ENCODE data around the gene BMP3.
A peak's percentile ranks its signal among the peaks of the same experiment; 100 is the strongest.

The BMP3 gene

DNA sequence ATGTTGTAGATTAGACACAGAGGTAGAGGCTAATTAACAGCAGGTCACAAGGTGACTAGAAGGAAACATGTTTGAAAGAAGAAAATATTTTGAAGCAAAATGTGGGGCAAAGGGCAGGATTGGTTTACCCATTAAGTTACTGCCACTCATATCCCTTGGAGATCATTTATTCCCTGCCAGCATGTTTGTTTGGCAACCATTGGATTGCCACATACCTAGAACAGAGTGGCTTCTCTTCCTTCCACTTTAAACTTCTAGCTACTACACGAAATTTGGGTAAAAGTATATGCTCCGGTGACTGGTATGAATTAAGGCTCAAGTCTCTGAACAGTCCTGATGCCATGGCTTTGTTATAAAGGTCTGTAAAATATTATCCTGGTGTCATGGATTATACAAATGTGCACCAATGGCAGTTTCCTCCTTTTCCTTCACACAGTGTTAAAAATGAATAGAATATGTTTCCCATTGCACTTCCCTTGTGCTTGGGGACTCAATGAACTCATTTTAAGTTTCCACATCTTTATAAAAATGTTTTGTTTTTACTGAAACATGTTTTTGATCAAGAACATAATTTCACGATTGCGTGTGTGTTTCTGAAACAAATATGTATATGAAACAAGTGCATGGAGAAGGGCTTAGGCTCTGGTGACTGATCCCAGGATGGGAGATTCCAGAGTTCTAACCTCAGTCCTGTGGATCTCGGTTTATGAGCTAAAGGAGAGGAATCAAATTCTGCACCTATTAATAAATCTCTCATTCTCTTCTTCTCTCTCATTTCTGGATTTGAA is 12.3 kb downstream of the BMP3 start:
- no peak for DNase-seq

DNA sequence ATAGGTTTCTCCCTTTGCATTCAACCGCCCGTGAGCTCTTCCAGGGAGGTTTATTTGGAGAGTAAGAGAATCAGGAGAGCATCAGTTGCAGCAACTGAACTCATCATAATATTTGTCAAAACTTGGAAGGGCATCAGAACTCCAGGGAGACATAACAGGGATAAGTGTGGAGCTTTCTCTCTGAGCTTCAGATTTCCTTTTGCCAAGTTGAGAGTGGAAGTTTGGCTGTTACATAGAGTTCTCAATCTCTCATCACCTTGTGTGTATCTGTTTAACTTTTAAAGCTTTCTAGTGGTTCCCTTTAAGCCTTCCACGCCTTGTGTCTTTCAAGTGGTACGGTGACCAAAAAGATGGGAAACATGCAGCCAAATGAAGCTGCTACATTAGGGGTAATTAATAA is 18.8 kb downstream of the BMP3 start:
- no peak for DNase-seq

DNA sequence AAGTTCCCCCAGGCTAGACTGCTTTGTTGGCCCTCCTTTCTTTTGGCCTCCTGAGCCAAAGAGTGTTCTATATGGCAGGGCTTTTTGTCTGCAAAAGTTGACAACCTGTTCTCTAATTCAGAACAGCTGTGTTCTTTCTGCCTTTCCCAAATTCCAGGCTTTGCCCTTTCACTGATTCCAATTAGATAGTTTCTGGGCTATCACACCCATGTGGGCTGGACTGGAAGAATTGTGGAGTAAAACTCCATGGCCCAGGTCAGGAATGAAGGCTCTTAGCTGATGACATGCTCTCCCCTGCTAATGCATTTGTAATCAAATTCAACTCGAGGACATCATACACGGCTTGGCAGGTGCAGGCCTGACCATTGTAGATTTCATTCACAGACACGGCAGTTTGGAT is 19.4 kb downstream of the BMP3 start:
- DNase-seq, result no peak

DNA sequence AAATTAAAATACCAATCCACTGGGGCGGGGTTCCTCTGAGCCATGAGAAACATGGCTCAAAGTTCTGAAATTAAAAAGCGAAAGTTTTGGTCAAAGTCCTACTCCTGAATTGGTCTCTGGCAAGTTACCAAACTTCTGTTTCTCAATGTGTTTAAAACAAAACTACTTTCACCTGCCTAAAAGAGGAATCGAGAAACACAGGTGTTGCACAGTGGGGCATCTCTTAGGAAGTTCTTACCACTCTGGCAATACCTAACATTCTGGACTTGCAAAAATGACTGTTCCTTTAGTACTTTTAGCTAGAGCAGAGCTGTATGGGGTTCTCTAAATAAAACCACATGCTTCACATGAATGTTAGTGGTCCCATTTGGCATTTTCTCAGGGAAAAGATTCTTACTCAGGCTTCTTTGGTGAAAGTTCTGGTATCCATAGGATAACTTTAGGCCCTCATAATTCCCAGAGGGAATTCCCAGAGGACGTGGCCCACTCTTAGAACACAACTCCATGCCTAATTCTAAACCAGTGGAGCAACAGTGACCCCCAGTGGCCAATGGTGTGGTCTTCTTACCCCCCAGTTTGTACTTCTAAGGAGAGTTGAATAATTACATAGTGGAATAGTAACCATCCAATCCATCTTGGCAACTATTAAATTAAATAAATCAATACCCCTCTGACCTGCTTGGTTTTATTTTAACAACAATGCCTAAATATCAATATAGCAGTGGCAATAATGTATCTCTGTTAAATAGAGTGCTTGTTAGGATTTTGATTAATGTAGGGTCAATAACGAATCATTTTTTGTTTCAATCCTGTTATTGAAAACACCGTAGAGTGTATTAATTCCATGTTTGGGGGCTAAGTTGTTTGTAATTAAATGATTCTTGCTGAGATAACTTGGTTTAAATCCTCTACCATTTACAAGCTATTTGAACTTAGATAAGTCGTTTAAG is 21.9 kb downstream of the BMP3 start:
- DNase-seq, result peak; percentile 61

DNA sequence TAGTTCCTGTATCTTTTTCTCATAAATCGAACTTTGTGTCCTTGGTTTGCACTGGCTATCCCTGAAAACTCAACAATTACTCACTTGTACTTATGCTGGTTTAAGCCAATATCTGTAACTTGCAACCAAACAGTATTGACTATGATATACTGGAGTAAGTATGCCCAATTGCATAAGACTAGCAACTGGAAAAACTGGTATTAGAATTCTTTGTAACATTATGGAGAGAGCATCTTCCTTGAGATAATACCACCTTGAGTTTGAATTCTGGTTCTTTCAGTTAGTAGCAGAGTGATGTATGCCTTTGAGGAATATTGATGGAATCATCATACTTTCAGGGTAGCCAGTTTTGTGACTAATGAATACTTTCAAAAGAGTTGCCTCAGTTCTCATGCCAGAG is 28.1 kb downstream of the BMP3 start:
- DNase-seq, result no peak

DNA sequence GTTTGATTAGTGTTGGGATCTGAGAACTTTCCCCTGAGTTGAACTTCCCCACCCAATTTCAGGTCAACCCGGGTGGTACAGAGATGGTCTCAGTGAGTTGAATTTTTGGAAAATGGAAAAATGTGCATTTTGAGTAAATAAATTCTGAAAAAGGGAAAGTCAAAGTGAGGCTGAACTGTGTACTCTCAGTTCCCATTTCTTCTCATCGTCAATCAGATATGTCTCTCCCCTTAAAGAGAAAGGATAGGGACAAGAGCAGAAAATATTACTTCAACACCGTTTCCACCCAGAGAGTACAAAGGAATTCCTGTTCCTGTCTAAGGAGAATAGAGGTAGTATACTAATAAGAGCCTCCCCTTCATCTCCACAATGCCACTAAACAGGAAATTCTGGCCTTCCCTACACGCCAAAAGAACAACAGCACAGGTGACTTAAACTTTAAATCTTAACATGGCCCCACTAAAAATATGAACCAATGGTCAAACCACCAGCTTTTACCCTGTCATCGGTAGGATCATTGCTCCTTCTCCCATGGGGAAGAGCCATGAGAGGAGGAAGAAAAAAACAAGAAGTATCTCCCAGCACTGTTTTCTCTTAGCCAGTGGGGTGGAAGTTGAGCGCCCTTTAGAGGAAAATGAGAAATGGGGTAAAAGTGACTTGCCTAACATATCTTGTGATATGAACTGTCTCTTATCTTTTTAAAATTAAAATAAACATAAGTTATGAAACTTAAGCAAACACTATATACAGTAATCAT is 30.3 kb downstream of the BMP3 start:
- DNase-seq, result no peak

DNA sequence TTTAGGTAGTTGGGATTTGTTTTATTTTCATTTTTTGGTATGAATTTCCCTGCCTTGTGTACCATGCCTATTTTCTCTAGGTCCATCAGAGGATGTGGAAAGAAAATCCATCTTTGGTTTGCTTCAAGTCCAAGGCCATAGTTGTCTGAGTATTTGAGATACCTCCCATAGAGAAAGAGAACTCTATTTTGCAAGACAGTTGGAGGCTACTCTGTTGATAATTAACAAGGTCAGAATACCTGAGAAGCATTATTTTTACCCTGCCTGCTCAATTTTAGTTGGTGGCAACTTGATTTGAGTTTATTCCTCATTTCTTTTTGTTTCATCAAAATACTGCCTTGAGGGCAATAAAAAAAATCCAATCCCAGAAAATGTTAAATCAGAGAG is 30.8 kb downstream of the BMP3 start:
- DNase-seq, result no peak

DNA sequence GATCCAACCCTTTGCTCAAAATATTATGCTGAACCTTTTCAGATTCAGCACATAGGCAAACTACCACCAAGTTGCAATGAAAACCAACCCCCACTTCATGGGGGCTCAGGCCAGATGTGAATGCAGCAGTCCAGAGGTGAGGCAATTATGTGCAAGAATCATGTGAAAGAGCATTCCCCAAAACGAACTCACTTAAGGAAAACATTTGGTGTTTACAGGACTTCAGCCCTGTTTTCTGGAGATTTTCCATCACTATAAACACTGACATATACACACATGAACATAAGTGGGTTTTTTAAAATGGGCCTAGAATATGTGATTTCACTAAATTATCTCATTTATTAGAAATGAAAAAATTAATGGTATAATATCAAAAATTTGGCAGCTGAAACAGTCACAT is 31.5 kb downstream of the BMP3 start:
- no peak for DNase-seq

DNA sequence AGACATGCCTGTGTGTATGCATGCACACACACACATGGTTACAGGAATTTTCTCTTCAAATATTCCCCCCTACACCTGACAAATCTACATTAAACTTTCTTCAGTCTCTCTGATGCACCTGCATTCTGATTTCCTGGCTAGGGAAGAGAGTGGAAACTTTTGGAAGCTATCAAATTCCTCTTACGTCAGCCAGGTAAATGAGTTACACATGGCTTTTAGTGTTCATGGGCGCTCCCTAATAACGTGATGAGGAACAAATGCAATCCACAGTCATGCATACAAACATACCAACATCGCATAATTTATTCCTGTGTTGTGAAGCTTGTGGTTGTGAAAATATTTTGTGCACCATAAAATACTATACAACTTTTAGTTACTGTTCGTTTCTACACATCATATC is 34.9 kb downstream of the BMP3 start:
- DNase-seq, result no peak

DNA sequence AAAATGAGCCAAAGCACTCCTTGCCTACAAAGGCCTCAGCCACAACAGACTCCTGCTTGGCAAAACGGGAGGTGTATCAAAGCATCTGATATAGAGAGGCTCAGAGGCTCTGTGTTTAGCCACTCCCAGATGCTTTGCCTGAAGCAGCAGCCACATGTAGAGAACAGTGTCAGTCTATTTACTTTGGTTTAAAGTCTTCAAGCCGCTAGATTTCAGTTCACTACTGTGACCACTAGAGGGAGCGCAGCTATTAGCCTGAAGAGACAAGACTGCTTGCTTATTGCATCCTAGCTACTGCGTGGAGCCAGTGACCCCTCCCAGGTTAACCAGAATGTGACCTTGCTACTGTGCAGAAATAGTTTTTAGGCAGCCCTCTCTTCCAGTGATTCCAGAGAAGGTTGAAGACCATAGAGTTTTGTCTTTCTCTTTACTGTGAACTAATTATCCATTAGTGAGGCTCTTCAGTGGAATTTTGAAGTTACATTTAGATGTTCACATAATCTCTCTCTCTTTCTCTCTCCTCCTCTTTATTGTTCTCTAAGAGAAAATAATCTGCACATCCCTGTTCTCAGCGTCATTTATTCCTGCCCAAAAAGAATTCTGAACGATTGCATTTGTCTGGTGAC is 39.3 kb downstream of the BMP3 start:
- peak; percentile 58 for DNase-seq

DNA sequence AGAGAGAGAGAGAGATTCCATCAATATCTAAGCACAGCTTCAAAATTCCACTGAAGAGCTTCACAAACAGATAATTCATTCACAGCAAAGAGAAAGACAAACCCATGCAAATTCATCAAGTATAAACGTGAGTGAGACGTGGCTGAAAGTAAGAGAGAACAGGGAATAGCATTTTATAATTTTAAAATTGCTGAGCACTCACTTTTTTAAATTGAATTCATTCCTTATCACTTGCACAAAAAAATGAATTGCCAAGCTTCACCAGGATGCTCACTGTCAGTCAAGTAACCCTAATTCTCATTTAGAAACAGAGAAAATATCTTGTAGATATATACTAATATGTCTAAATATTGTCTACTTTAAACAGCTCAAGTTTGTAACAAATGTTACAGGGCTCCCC is 40.5 kb downstream of the BMP3 start:
- DNase-seq, result no peak

DNA sequence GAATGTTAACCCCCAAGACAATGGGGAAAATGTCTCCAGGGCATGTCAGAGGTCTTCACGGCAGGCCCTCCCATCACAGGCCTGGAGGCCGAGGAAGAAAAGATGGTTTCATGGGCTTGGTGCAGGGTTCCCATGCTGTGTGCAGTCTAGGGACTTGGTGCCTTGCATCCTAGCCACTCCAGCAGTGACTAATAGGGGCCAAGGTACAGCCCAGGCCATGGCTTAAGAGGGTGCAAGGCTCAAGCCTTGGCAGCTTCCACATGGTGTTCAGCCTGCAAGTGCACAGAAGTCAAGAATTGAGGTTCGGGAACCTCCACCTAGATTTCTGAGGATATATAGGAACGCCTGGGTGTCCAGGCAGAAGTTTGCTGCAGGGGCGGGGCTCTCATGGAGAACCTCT is 50.6 kb downstream of the BMP3 start:
- no peak for DNase-seq

DNA sequence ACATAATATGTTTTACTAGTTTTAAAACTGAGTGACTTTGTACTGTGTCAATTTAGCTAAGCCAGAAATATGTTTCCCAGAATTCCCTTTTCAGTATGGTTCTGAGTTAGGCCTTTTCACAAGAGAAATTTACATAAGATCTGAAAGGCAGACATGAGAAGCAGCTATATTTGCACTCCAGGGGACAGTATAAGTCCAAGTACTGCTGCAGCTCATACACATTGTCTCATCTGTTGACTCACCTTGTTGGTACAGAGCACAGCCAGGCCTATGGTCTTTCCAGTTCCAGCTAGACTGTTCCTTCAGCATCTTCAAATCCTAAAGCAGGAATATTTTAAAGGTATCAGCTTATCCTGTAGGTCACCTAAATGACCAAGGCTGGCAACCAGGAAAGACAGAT is 53.5 kb downstream of the BMP3 start:
- DNase-seq, result no peak

DNA sequence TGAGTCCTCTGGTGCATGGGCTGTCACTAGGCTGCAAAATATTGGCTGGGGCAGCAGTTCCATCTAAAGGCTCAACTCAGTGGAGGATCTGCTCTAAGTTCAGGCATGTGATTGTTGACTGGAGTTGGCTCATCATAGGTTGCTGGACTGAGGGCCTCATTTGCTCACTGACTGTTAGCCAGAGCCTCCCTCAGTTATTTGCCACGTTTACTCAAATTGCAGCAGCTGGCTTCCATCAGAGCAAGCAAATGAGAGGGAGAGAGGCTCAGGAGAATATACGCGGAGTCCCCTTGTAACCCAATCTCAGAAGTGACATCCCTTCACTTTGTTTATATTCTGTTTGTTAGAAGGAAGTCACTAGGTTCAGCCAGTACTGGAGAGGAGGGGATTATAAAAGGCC is 54.1 kb downstream of the BMP3 start:
- no peak for DNase-seq

DNA sequence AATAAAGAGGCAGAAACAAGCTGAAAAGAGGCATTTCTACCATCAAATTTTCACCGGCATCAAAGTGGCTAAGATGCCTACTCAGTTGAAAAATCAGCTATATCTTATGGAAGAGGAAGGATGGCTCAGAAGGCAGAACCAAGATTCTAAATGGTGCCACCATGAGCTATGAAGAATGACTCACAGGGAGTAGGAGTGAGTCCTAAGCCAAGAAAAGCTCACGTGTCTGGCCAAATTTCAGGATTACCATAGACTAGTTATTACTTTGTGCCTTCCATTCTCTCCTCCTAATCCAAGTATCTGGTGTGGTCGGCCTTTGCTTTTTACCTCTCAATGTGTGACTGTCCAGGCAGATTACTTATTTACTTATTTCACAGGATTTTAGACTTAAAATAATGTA is 54.8 kb downstream of the BMP3 start:
- no peak for DNase-seq

DNA sequence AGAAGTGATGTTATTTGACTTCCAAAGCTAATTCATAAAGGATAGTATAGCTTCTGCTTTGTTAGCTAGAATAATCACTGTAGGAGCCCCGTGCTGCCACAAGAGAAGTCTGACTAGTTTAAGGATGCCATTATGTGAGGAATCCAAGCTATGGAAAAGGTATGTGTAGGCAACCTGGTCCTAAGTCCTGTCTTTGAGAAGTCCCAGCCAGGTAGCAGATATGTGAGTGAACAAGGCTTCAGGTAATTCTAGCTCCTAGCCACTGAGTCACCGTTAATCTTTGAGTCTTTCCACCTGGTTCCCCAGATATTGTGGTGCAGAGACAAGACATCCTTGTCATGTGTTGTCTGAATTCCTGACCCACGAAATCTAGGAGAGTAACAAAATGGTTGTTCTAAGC is 55.5 kb downstream of the BMP3 start:
- no peak for DNase-seq

DNA sequence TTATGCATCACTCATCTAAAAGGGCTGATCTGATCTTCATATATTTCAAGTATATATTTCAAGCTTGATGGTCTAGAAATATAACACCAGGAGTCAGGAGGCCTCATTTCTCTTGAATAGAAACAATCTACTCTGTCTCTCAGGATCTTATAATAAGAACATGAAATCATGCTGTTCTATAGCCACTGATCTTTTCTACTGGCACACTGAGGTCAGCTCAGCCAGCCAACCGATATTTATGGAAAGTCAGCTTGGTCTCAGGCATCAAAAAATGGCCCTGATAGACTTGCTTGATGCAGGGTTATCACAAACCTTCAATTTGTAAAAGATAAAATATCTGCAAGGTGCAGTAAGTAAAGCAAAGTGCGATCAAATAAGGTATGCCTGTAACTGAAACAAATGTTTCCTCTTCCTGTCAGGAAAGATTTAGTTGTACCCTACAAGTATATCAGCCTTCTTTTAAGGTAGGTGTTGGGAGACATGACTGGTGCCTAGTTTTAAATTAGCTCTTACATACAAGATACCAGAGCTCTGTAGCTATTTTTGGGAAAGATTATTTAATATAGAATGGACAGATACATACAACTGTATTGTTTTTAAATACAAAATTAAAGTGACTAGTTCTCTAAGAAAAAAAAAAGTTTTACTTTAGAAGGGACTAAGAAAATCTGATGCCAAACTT is 63.4 kb downstream of the BMP3 start:
- no peak for DNase-seq

DNA sequence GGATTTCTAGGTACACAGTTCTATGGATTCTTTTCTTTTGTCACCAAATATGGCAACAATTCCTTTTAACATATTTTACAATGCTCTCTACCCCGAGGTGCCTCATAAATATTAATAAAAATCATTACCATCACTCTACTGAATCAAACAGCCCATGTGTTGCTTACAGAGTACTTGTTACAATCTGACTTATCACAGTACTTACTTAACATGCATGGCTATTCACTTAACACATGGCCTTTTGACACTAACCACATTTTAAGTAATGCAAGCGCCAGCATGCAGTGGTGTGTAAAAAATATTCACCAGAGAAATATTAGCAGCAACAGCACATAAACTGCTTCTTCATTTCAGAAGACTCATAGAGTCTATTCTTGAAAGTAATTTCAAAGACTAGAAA is 64.9 kb downstream of the BMP3 start:
- DNase-seq, result no peak

DNA sequence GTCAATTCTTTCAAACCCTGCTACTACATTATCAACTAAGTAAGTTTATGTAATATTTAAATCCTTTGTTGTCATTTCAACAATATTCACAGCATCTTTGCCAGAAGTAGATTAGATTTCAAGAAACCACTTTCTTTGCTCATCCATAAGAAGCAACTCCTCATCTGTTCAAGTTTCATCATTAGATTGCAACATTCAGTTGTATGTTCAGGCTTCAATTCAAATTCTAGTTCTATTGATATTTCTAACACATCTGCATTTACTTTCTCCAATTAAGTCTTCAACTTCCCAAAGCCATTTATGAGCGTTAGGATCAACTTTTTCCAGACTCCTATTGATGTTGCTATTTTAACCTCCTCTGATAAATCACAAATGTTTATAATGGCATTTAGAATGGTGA is 66.1 kb downstream of the BMP3 start:
- no peak for DNase-seq

DNA sequence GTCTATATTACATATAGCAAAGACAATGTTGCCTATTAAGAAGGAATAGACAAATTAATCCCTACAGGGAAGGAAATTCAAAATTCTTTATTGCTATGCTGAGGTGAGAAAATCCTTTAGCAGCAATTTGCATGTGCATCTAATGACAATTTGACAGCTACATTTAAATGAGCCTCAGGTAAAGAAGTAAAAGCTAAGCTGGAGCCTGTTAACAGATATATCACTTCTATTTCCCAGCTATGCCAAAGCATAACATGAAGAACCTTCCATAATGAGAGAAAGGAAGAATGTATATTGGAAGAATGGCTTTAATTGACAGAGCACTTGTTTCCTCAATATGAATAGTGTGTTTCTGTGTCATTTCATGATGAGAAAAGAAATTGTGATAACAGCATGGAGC is 71.6 kb downstream of the BMP3 start:
- no peak for DNase-seq

DNA sequence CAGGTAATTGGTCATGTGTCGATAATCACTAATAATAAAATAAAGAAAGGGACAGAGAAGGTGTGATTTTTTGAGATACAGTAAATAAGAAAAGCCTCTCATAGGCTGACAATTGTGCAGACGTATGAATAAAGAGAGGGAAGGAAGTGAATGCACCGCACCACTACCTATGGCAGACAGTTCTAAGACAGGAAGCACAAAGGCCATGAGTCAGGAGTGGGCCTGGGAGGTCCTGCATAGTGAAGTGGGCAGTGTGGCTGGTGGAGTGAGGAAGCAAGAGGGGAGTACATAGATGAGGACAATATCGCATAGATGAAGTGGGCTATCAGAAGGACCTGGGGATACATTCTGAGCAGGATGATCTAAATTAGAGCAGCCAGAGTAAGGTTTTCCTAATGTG is 75.6 kb downstream of the BMP3 start:
- no peak for DNase-seq

Data from CD4-positive, alpha-beta T cell treated with Interleukin-17A for 4 hours (primary cell).